HK-2 (cell line): ENCODE results near the gene TLE1.

Experiments used
- DNase-seq: peaks from one replicate; pipeline ENCODE4 v3.0.0-alpha.2; 2018; ENCODE audit not compliant: unreplicated experiment

The TLE1 gene

GRCh38 chr9:81573415-81574321, 115.7 kb downstream of the TLE1 start:
- no peak for DNase-seq

- DNase-seq: no peak
These were observed 119.3 kb downstream of the TLE1 start for GRCh38 chr9:81570083-81570482.

GRCh38 chr9:81566074-81566698, 123.2 kb downstream of the TLE1 start:
- no peak for DNase-seq

- no peak for DNase-seq
These were observed 123.7 kb downstream of the TLE1 start for GRCh38 chr9:81565609-81566008.

- DNase-seq: no peak
These were observed 124.2 kb downstream of the TLE1 start for GRCh38 chr9:81565144-81565543.

GRCh38 chr9:81564632-81565031, 124.7 kb downstream of the TLE1 start:
- DNase-seq: no peak

- DNase-seq: no peak
These were observed 125.6 kb downstream of the TLE1 start for GRCh38 chr9:81563739-81564138.

GRCh38 chr9:81563020-81563407, 126.3 kb downstream of the TLE1 start:
- DNase-seq: no peak

GRCh38 chr9:81562231-81563019, 126.9 kb downstream of the TLE1 start:
- peak; percentile 86 for DNase-seq

- no peak for DNase-seq
These were observed 128.3 kb downstream of the TLE1 start for GRCh38 chr9:81560851-81561732.

- peak; percentile 68 for DNase-seq
These were observed 129.6 kb downstream of the TLE1 start for GRCh38 chr9:81559709-81560108.

GRCh38 chr9:81559197-81559596, 130.2 kb downstream of the TLE1 start:
- DNase-seq: no peak

- DNase-seq: no peak
These were observed 131.1 kb downstream of the TLE1 start for GRCh38 chr9:81558091-81558830.

- DNase-seq: no peak
These were observed 131.8 kb downstream of the TLE1 start for GRCh38 chr9:81557452-81558090.

- DNase-seq: no peak
These were observed 132.4 kb downstream of the TLE1 start for GRCh38 chr9:81556923-81557322.

- DNase-seq: no peak
These were observed 136.8 kb downstream of the TLE1 start for GRCh38 chr9:81552581-81552991.

GRCh38 chr9:81550207-81550583, 139.2 kb downstream of the TLE1 start:
- DNase-seq: no peak

- DNase-seq: no peak
These were observed 139.7 kb downstream of the TLE1 start for GRCh38 chr9:81549500-81550206.

- DNase-seq: no peak
These were observed 140.4 kb downstream of the TLE1 start for GRCh38 chr9:81548911-81549310.

GRCh38 chr9:81546489-81546888, 142.9 kb downstream of the TLE1 start:
- DNase-seq: no peak
